Heart left ventricle (tissue), 13 donors: ENCODE results near the gene EIF4G1.

ENCODE experiments used
- POLR2A ChIP-seq, 2 donors: fragments of 450-650 bp; IDR thresholded peaks; one replicate each; pipeline ENCODE4 v1.6.1; 2017; ENCODE audit warnings: antibody characterized with exemption in 2 of 2, mild to moderate bottlenecking in 2 of 2, moderate library complexity in 2 of 2
- TF ChIP-seq, protein P1 (sequence below), 12 donors: fragments of 200-600 bp; sonication (generic) in 4 of 12; IDR thresholded peaks; one replicate each; pipeline versions ENCODE4 v1.5.0 to v1.8.0; 2018 to 2022; ENCODE audit warnings: antibody characterized with exemption in 12 of 12, mild to moderate bottlenecking in 5 of 12
- donor health status: ischemic (EF 13 %, LVEDD 7.1; RV severe dilation, severe dysfunction).
- donor health status: DM: no; HTN: yes; CAD: no.
- donor health status: DM: no; HTN: no; CAD: no.
- donor health status: ischemic (EF 25% LVEDD 6.9; RV normal size, moderate dysfunction).
- donor health status: ischemic (EF 25% LVEDD 5.7; RV mildly dilated, moderate dysfunction).
- donor health status: ischemic (EF 35%, LVEDD 5.7; RV mildly dilated, moderate dysfunction).
- donor health status: nonischemic (EF 11% LVEDD 7.7; RV severe dilation, severe dysfunction).
- donor health status: DM: yes; HTN: yes; CAD: no.
- donor health status: PGD.
- donor health status: ischemic (EF 29% LVEDD 5.4; RV normal size, mild dysfunction).
- donor health status: nonischemic (EF 23%, LVEDD 6.1; RV moderate dilation, normal function).

DNA sequence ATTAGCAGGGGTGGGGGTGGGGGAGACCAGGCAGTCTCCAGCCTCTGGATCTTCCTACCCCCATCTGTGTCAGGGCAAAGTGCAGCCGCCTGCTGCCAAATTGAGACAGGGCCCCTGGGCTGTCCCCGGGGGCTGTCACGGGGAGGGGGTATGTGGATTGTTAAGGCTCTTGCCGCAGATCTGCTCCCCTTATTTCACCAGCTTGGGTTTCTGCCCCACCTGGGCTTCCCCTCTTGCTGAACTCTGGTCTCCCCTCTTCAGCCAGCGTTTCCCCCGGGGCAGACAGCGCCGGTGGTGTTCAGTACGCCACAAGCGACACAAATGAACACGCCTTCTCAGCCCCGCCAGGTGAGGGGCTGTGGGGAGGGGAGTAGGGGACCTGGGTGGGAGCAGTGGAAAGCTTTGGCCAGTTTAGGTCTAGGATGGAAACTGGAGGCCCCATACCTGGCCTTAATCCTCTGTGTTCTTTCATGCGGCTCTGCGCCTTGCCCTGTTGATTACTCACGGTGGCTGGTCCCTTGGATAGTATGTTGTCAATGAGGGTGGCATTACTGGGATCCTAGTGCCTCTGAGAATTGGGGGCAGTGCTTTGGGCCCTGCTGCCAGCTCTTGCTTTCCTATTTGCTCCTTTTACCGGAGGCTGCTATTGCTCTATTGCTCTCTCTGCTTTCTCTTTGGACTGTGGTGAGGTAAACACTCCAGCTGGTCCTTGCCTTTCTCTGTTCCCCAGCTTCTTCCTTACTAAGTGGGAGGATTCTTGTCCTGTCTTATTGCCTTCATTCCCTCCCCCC is 1.7 kb downstream of the EIF4G1 start:
- no peak for TF ChIP-seq POLR2A (IDR thresholded peaks at IDR 0.05)
- TF ChIP-seq, protein P1, sequence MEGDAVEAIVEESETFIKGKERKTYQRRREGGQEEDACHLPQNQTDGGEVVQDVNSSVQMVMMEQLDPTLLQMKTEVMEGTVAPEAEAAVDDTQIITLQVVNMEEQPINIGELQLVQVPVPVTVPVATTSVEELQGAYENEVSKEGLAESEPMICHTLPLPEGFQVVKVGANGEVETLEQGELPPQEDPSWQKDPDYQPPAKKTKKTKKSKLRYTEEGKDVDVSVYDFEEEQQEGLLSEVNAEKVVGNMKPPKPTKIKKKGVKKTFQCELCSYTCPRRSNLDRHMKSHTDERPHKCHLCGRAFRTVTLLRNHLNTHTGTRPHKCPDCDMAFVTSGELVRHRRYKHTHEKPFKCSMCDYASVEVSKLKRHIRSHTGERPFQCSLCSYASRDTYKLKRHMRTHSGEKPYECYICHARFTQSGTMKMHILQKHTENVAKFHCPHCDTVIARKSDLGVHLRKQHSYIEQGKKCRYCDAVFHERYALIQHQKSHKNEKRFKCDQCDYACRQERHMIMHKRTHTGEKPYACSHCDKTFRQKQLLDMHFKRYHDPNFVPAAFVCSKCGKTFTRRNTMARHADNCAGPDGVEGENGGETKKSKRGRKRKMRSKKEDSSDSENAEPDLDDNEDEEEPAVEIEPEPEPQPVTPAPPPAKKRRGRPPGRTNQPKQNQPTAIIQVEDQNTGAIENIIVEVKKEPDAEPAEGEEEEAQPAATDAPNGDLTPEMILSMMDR (IDR thresholded peaks at IDR 0.05), result no peak
